K562 (cell line): Measurements from ENCODE around the gene PDRG1. TPM values are rescaled to one million over a fixed set of nuclear protein-coding genes. Genes with fewer than 3 reads are reported as not detected.

Source experiments
- ESRRA ChIP-seq: fragments of 450-650 bp; IDR thresholded peaks from 2 replicates; pipeline ENCODE4 v1.6.1; 2014; ENCODE audit warnings: low read depth, mild to moderate bottlenecking, moderate library complexity, borderline replicate concordance
- GABPB1 ChIP-seq: sonication (generic); formaldehyde crosslinking; IDR thresholded peaks from 2 replicates; pipeline ENCODE4 v1.8.0; 2022; ENCODE audit warnings: mild to moderate bottlenecking, missing genetic modification reagents
- KLF6 ChIP-seq: fragments of 250-450 bp; sonication (Bioruptor Pico); IDR thresholded peaks from 2 replicates; pipeline ENCODE4 v1.4.0; 2020; ENCODE audit warnings: mild to moderate bottlenecking, moderate library complexity, borderline replicate concordance
- LEF1 ChIP-seq: fragments of 450-650 bp; IDR thresholded peaks from 2 replicates; pipeline ENCODE4 v1.6.1; 2016; ENCODE audit warnings: mild to moderate bottlenecking
- MEIS2 ChIP-seq: fragments of 450-650 bp; IDR thresholded peaks from 2 replicates; pipeline ENCODE4 v1.6.1; 2014; ENCODE audit warnings: mild to moderate bottlenecking; ENCODE audit not compliant: partially characterized antibody
- POU5F1 ChIP-seq: fragments of 150-350 bp; IDR thresholded peaks from 2 replicates; pipeline ENCODE4 v1.6.1; 2014; ENCODE audit warnings: borderline replicate concordance, low read length, low read depth, mild to moderate bottlenecking; ENCODE audit not compliant: partially characterized antibody
- PRMT5 ChIP-seq: sonication (generic); formaldehyde crosslinking; IDR thresholded peaks from 2 replicates; pipeline ENCODE4 v1.5.0; 2020; ENCODE audit warnings: missing genetic modification reagents
- RAD51 ChIP-seq: fragments of 450-650 bp; IDR thresholded peaks from 2 replicates; pipeline ENCODE4 v1.7.1; 2016; ENCODE audit warnings: low read depth, mild to moderate bottlenecking, borderline replicate concordance
- TAL1 ChIP-seq: fragments of 450-650 bp; IDR thresholded peaks from 2 replicates; pipeline ENCODE4 v1.6.1; 2016; ENCODE audit warnings: mild to moderate bottlenecking
- ZNF12 ChIP-seq: sonication (generic); formaldehyde crosslinking; IDR thresholded peaks from 2 replicates; pipeline ENCODE4 v1.4.0; 2020; ENCODE audit warnings: mild to moderate bottlenecking, missing genetic modification reagents
- ZNF431 ChIP-seq: sonication (generic); formaldehyde crosslinking; IDR thresholded peaks from 2 replicates; pipeline ENCODE4 v1.8.0; 2022; ENCODE audit warnings: mild to moderate bottlenecking, missing genetic modification reagents
- ZNF445 ChIP-seq: fragments of 250-450 bp; sonication (Bioruptor Pico); IDR thresholded peaks from 2 replicates; pipeline ENCODE4 v1.4.0; 2020; ENCODE audit warnings: low read depth, mild to moderate bottlenecking, moderate library complexity
- polyA plus RNA-seq, 8 experiments: library from polyadenylated mRNA; depleted of rRNA in 4 of 8; stranded (reverse) in 5 of 8; unstranded in 3 of 8; fragments of >200 nt; fragmentation: Nextera tagmentation in 2 of 8; fragmentation: Illumina TruSeq in 1 of 8; extraction: Ambion mirVana in 2 of 8; extraction: Trizol in 1 of 8; gene quantifications; 2 replicates each; pipeline versions ENCODE4 v1.2.1 to v1.2.3, GENCODE V29; 2011 to 2014; ENCODE audit warnings: inconsistent platforms in 1 of 8, missing spikeins in 1 of 8
- total RNA-seq, 7 experiments: library from RNA; depleted of rRNA in 6 of 7; stranded (reverse); fragments of >200 nt in 6 of 7; fragmentation: Illumina TruSeq in 2 of 7; extraction: Trizol in 2 of 7; gene quantifications; 2 replicates each; pipeline versions ENCODE4 v1.2.1 to v1.2.3, GENCODE V29; 2011 to 2021; ENCODE audit warnings: low replicate concordance in 1 of 7
- TF ChIP-seq, protein P1 (sequence below): fragments of 250-450 bp; sonication (Bioruptor Pico); IDR thresholded peaks from 2 replicates; pipeline ENCODE4 v1.8.0; 2021; ENCODE audit warnings: moderate library complexity, mild to moderate bottlenecking, inconsistent platforms
- TF ChIP-seq, protein P2 (sequence below): sonication (generic); formaldehyde crosslinking; IDR thresholded peaks from 2 replicates; pipeline ENCODE4 v1.8.0; 2022; ENCODE audit warnings: missing genetic modification reagents, mild to moderate bottlenecking, moderate library complexity, borderline replicate concordance
- TF ChIP-seq, protein P3 (sequence below): fragments of 250-450 bp; sonication (Bioruptor Pico); IDR thresholded peaks from 2 replicates; pipeline ENCODE4 v1.4.0; 2020; ENCODE audit warnings: mild to moderate bottlenecking

Gene PDRG1
- total and polyA plus RNA-seq, 9 of the 15 experiments (the other 6 are each of a cell fraction or from before 2014, with no cell fraction given) = 12.6 to 58.6 (median 26.1) TPM

DNA sequence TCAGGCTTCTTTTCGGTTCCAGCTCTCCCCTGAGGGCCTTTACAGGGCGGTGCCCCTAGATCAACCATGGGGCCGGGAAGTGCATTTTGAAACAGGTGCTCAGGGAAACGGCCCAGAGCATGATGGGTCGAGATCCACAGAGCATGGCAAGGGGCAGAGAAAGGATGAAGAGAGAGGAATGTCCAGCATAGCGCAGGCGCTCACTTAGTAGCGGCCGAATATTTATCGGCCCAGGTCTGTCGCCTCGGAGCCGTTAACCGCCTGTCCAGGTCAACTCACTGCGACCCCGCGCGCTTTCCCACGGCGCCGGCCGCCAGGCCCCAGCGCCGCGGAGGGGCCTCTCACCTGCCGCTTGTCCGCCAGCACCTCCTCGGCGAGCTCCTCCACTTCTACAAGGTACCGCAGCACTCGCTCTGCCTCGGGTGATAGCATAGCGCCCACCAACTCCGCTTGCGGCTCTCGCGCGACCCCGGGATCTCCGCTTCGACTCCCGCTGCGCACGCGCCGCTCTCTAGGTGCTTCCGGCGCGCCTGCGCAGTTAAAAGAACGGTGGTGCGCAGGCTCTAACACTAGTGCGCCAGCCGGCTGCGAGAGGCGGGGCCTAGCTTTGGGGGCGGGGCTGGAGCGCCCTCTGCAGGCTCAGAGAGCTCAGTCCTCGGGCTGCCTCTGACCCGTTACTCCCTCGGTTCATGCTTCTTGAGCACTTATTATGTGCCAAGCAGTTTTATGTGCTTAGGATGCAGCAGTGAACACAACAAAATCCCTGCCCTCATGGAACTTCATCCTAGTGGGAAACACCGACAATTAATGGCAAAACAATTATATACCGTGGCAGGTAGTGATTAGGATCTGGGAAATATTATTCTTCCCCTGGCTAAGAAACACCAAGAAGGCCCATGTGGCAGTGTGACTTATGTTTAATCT, at the start of gene PDRG1 (continued):
- TF ChIP-seq, protein P1, sequence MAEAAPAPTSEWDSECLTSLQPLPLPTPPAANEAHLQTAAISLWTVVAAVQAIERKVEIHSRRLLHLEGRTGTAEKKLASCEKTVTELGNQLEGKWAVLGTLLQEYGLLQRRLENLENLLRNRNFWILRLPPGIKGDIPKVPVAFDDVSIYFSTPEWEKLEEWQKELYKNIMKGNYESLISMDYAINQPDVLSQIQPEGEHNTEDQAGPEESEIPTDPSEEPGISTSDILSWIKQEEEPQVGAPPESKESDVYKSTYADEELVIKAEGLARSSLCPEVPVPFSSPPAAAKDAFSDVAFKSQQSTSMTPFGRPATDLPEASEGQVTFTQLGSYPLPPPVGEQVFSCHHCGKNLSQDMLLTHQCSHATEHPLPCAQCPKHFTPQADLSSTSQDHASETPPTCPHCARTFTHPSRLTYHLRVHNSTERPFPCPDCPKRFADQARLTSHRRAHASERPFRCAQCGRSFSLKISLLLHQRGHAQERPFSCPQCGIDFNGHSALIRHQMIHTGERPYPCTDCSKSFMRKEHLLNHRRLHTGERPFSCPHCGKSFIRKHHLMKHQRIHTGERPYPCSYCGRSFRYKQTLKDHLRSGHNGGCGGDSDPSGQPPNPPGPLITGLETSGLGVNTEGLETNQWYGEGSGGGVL = no peak
- TF ChIP-seq, protein P2, sequence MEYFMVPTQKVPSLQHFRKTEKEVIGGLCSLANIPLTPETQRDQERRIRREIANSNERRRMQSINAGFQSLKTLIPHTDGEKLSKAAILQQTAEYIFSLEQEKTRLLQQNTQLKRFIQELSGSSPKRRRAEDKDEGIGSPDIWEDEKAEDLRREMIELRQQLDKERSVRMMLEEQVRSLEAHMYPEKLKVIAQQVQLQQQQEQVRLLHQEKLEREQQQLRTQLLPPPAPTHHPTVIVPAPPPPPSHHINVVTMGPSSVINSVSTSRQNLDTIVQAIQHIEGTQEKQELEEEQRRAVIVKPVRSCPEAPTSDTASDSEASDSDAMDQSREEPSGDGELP (CRISPR knock-in tag) = peak; percentile 87
- TF ChIP-seq RAD51 (no peak), POU5F1 (peak; percentile 82), TAL1 (no peak), ESRRA (peak; percentile 93), KLF6 (no peak), LEF1 (no peak), ZNF12 (CRISPR knock-in tag) (no peak), PRMT5 (CRISPR knock-in tag) (no peak), GABPB1 (peak; percentile 75), MEIS2 (peak; percentile 98), ZNF431 (CRISPR knock-in tag) (0 out of 2 replicates have a peak, but pooled peaks have one; percentile 19), ZNF445 (no peak)
- TF ChIP-seq, protein P3, sequence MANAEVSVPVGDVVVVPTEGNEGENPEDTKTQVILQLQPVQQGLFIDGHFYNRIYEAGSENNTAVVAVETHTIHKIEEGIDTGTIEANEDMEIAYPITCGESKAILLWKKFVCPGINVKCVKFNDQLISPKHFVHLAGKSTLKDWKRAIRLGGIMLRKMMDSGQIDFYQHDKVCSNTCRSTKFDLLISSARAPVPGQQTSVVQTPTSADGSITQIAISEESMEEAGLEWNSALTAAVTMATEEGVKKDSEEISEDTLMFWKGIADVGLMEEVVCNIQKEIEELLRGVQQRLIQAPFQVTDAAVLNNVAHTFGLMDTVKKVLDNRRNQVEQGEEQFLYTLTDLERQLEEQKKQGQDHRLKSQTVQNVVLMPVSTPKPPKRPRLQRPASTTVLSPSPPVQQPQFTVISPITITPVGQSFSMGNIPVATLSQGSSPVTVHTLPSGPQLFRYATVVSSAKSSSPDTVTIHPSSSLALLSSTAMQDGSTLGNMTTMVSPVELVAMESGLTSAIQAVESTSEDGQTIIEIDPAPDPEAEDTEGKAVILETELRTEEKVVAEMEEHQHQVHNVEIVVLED (CRISPR knock-in tag) = peak; percentile 10; the same call in 1 of the 2 replicates
